ENCODE results near the gene GRM1.

Gene GRM1

DNA sequence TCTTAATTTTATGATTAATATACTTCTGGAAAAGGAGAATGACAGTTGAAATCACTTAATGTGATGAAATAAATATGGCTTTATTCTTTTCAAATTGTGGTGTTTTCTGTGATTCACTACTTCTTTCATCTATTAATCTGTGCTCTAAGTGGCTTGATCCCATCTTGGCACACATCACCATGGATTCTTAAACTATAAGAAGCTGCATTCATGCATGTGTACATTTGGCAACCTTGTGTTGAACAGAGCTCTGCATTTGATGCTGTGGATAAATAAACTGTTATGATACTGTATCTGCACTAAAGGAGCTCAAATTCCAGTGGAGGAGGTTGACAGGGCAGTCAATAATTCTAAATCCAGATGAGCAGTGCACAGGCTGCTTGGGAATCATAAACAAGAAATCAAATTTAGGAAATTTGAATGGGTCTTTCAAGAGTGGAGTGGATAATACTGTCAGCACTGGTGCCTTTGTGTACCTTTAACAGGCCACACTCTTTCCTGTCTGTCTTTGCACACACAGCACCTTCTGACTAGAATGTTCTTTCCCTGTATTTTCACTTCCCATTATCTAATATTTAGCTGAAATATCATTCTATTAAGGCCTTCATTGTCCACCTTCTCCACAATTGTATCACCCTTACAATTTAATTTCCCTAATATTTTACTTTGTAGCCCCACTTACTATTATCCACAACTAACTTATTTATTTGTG lies 252.9 kb downstream of the GRM1 start:
- H3K27ac Mint-ChIP-seq: no peak overlapping the region
- no peaks in the 10 kb centered on the region for H3K27me3 Mint-ChIP-seq
- no peak overlapping the region for H3K4me3 Mint-ChIP-seq
- ATAC-seq (replicated peaks): no peak
- H3K4me1 Mint-ChIP-seq (ENCODE audit: low read depth in 2 of 2): no peaks in the 10 kb centered on the region
- H3K9me3 Mint-ChIP-seq: peaks cover 0 to 4% of the 10 kb centered on the region in 2 donors
- DNase-seq: no peak
- H3K36me3 Mint-ChIP-seq (ENCODE audit: insufficient read depth): no peaks in the 10 kb centered on the region

DNA sequence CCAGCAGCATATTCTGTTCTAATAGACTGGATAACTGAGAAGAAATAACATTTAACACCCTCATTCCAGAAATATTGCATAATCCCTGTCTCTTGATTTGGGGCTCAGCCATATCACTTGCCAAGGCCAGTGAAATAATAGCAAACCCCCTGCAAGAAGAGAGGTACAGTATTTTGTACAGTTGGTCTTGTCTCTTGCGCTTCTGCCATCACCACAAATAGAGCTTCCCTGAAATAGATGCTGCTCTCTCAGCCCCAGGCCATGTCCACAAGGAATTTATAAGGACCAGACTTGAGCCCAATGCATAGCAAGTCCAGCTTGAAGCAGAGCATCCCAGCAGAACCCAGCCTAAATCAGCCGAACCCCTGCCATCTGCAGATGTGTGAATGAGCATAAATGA lies 254.0 kb downstream of the GRM1 start:
- H3K9me3 Mint-ChIP-seq: peaks cover 0 to 6% of the 10 kb centered on the region in 2 donors
- no peak overlapping the region for H3K4me3 Mint-ChIP-seq
- no peaks in the 10 kb centered on the region for H3K4me1 Mint-ChIP-seq (ENCODE audit: low read depth in 2 of 2)
- no peak for ATAC-seq (replicated peaks)
- no peak overlapping the region for H3K27ac Mint-ChIP-seq
- H3K27me3 Mint-ChIP-seq: no peaks in the 10 kb centered on the region
- DNase-seq: no peak
- no peaks in the 10 kb centered on the region for H3K36me3 Mint-ChIP-seq (ENCODE audit: insufficient read depth)

DNA sequence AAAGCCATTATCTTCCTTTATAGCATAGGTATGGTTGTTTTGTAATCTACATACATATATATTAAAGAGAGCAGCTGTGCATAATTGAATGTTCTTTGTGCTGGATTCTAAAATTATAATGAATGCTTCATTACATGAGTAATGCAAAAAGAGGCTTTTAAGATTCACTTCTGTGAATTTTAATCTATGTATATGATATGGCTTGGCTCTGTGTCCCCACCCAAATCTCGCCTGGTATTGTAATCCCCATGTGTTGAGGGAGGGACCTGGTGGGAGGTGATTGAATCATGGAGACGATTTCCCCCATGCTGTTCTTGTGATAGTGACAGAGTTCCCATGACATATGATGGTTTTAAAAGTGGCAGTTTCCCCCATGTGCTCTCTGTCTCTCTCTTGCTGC lies 255.4 kb downstream of the GRM1 start:
- H3K4me3 Mint-ChIP-seq: no peak overlapping the region
- H3K27ac Mint-ChIP-seq: no peak overlapping the region
- no peaks in the 10 kb centered on the region for H3K36me3 Mint-ChIP-seq (ENCODE audit: insufficient read depth)
- no peaks in the 10 kb centered on the region for H3K4me1 Mint-ChIP-seq (ENCODE audit: low read depth in 2 of 2)
- H3K27me3 Mint-ChIP-seq: no peaks in the 10 kb centered on the region
- DNase-seq (no peak), ATAC-seq (replicated peaks) (no peak)
- peaks cover 0 to 8% of the 10 kb centered on the region in 2 donors for H3K9me3 Mint-ChIP-seq

DNA sequence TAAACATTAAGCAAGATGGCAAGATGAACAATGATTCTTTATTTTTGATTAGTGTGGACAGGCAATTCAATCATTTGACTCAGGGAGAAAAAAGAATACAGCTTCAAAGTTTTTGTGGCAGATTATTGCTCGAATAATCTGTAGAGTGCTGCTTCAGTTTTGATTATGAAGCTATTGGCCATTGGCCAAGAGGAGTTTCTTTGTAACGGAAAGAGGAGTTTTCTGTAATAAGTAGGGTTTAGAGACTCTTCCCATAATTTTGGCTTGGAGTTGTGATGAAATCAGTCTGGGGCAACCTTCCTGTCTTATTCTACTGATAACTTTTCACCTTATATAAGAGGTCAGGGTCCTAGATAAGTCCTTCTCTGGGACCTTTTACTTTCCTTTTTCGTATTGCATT lies 258.1 kb downstream of the GRM1 start:
- no peaks in the 10 kb centered on the region for H3K27me3 Mint-ChIP-seq
- no peak for DNase-seq
- no peaks in the 10 kb centered on the region for H3K4me1 Mint-ChIP-seq (ENCODE audit: low read depth in 2 of 2)
- no peak overlapping the region for H3K27ac Mint-ChIP-seq
- H3K9me3 Mint-ChIP-seq: peaks cover 0 to 8% of the 10 kb centered on the region in 2 donors
- no peaks in the 10 kb centered on the region for H3K36me3 Mint-ChIP-seq (ENCODE audit: insufficient read depth)
- no peak overlapping the region for H3K4me3 Mint-ChIP-seq
- ATAC-seq (replicated peaks): no peak

DNA sequence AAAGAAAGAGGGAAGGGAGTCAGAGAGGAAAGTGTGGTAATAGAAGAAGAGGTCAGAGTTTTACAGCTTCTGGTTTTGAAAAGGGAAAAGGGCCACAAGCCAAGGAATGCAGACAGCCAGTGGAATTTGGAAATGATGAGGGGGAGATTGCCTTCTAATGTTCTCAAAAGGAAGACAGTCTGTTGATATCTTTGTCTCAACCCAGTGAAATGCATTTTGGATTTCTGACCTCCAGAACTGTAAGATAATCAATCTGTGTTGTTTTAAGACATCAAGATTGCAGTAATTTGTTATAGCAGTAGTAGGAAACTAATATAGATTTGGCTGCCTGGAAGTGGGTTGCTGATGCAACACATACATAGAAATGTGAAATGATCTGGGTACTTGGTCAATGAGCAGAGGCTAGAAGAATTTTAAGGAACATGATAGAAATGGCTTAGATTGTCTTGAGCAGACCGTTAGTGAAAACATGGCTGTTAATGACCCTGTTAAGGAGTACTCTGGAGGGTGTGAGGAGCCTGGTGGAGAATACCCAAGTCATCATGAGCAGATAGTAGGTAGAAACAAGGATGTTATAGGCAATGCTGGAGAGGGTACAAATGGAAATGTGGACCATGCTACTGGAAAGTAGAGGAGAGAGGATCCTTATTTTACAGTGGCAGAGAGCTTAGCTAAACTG lies 259.0 kb downstream of the GRM1 start:
- H3K27me3 Mint-ChIP-seq: no peaks in the 10 kb centered on the region
- H3K4me3 Mint-ChIP-seq: no peak overlapping the region
- DNase-seq: no peak
- peaks cover 0 to 8% of the 10 kb centered on the region in 2 donors for H3K9me3 Mint-ChIP-seq
- ATAC-seq (replicated peaks): no peak
- H3K27ac Mint-ChIP-seq: no peak overlapping the region
- no peaks in the 10 kb centered on the region for H3K36me3 Mint-ChIP-seq (ENCODE audit: insufficient read depth)
- no peaks in the 10 kb centered on the region for H3K4me1 Mint-ChIP-seq (ENCODE audit: low read depth in 2 of 2)

DNA sequence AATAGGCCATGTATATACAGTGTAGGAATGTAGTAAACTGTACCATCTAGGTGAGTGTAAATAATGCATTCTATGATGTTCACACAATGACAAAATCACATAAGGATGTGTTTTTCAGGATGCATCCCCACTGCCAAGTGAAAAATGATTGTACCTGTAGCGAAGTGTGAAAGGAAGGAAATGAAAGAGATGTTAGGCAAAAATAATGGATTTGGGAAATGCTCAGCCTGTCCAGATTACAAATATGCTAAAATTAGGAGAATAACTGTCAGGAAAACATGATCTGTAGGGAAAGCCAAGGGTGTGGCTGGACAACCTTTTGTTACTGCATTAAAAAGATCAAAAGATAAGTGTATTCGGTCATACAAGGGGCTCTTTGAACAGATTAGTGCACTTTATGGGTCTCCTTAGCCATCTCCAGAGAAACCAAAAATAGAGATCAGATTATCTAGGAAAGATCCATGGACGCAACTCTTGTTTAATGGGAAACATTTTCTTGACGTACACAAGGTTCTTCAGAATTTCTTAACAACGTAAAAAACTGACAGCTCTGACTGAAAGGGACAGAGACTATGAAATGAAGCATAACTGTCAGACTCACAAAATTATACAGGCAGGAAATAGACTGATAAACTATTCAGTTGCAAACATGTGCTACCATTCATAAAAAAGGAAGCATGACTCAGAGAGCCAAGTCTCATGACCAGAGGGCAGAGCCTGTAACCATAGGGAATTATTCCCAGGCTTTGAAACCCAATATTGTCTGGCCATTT lies 261.1 kb downstream of the GRM1 start:
- Mint-ChIP-seq H3K9me3 (peaks cover 0 to 6% of the 10 kb centered on the region in 2 donors), H3K4me3 (no peak overlapping the region), H3K27ac (no peak overlapping the region), H3K4me1 (ENCODE audit: low read depth in 2 of 2) (no peaks in the 10 kb centered on the region), H3K27me3 (no peaks in the 10 kb centered on the region), H3K36me3 (ENCODE audit: insufficient read depth) (no peaks in the 10 kb centered on the region)
- no peak for DNase-seq
- ATAC-seq (replicated peaks): no peak

DNA sequence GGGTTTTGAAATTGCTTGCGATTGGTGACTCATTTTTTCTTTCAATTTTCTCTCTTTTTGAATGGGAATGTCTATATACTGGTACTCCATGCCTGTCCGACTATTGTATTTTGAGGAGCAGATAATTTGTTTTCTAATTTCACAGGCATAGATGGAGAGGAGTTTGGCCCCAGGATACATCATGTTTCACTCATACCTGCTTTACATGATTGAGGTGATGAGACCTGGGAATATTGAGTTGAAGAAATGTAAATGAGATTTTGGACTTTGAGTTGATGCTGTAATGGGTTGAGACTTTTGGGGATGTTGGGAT lies 261.7 kb downstream of the GRM1 start:
- Mint-ChIP-seq H3K4me1 (ENCODE audit: low read depth in 2 of 2) (no peaks in the 10 kb centered on the region), H3K4me3 (no peak overlapping the region), H3K36me3 (ENCODE audit: insufficient read depth) (no peaks in the 10 kb centered on the region), H3K27me3 (no peaks in the 10 kb centered on the region), H3K9me3 (peaks cover 0 to 4% of the 10 kb centered on the region in 2 donors), H3K27ac (no peak overlapping the region)
- ATAC-seq (replicated peaks) (no peak), DNase-seq (no peak)

DNA sequence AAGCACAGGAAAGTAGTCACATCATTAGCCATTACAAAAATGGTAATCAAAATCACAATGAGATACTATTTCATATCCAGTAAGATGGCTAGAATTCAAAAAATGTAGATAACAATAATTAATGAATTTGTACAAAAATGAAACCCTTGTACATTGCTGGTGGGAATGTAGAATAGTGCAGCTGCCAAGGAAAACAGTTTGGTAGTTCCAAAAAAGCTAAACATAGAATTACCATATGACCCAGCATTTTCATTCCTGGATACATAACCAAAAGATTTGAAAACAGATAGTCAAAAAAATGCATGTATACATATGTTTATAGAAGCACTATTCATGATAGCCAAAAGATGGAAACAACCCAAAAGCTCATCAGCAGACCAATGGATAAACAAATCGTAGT lies 263.6 kb downstream of the GRM1 start:
- ATAC-seq (replicated peaks) (no peak), DNase-seq (no peak)
- Mint-ChIP-seq H3K4me3 (no peak overlapping the region), H3K4me1 (ENCODE audit: low read depth in 2 of 2) (no peaks in the 10 kb centered on the region), H3K27me3 (no peaks in the 10 kb centered on the region), H3K36me3 (ENCODE audit: insufficient read depth) (no peaks in the 10 kb centered on the region), H3K9me3 (peaks cover 0 to 3% of the 10 kb centered on the region in 2 donors), H3K27ac (no peak overlapping the region)

DNA sequence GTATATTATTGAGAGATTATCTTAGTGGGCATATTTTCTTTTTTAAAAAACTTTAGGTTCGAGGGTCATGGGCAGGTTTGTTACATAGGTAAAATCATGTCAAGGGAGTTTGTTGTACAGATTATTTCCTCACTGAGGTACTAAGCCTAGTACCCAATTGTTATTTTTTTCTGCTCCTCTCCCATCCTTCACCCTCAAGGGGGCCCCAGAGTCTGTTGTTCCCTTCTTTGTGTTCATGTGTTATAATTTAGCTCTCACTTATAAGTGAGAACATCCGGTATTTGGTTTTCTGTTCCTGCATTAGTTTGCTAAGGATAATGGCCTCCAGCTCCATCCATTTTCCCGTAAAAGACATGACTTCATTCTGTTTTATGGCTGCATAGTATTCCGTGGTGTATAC lies 266.8 kb downstream of the GRM1 start:
- Mint-ChIP-seq H3K36me3 (ENCODE audit: insufficient read depth) (peaks cover 3% of the 10 kb centered on the region), H3K27ac (no peak overlapping the region), H3K4me3 (no peak overlapping the region), H3K27me3 (no peaks in the 10 kb centered on the region), H3K4me1 (ENCODE audit: low read depth in 2 of 2) (no peaks in the 10 kb centered on the region), H3K9me3 (no peaks in the 10 kb centered on the region)
- ATAC-seq (replicated peaks) (no peak), DNase-seq (no peak)

DNA sequence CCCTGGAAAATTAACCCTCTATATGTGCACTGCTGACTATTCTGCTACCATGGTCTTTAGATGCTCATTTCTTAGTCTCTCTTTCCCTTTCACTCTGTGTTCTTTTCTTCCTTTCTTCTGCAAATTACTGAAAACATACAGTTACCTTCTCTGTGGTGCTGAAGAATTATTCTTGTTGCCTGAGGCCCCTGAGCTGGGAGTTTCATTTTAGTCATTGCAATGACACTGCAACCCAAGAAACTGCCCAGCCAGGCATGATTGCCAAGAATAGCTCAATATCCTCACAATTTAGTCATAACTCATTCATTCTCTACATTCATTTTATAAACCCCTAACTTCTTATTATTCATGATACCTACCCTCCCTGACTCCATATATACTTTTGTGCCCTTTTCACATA lies 269.0 kb downstream of the GRM1 start:
- DNase-seq (no peak), ATAC-seq (replicated peaks) (no peak)
- peaks cover 4% of the 10 kb centered on the region for H3K36me3 Mint-ChIP-seq (ENCODE audit: insufficient read depth)
- H3K9me3 Mint-ChIP-seq: peaks cover 0 to 5% of the 10 kb centered on the region in 2 donors
- no peak overlapping the region for H3K4me3 Mint-ChIP-seq
- no peaks in the 10 kb centered on the region for H3K4me1 Mint-ChIP-seq (ENCODE audit: low read depth in 2 of 2)
- H3K27ac Mint-ChIP-seq: no peak overlapping the region
- H3K27me3 Mint-ChIP-seq: no peaks in the 10 kb centered on the region

DNA sequence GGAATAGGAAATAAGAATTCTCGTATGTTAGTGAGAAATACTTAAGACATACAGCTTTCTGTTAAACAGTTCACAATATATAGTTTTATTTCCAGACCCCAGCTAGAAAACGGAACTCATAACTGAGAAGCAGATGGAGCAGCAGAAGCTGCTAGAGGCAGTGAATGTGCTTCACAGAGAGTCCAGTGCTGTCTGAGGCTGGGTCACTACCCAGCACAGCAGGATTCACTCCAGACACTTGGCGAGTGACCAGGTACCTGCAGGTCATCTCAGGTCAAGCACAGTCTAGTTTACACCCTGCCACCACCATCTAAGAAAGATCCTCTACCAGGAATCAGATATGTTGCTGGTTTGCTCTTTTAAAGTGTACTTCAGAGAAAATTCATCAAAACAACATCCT lies 271.7 kb downstream of the GRM1 start:
- no peak for ATAC-seq (replicated peaks)
- no peak for DNase-seq
- Mint-ChIP-seq H3K36me3 (ENCODE audit: insufficient read depth) (peaks cover 4% of the 10 kb centered on the region), H3K27ac (no peak overlapping the region), H3K4me3 (no peak overlapping the region), H3K27me3 (no peaks in the 10 kb centered on the region), H3K4me1 (ENCODE audit: low read depth in 2 of 2) (no peaks in the 10 kb centered on the region), H3K9me3 (peaks cover 0 to 5% of the 10 kb centered on the region in 2 donors)

DNA sequence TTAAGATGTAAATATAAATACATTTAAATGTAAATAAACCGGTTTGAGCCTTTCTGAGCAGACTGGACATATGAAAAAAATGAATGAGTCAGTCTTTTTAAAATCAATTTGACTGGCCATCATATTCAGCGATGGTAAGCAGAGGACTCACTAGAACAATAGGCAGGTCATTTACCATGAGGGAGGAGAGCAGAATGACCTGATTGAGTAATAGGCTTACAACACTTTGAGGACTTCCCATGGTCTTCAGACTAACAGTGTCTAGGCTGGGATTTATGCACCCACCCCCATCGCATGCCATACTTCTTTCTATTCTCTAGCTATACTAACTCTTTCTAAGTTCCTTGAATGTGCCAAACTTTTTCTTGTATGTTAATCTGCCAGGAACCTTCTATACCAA lies 272.9 kb downstream of the GRM1 start:
- Mint-ChIP-seq H3K4me1 (ENCODE audit: low read depth in 2 of 2) (no peaks in the 10 kb centered on the region), H3K4me3 (no peak overlapping the region), H3K36me3 (ENCODE audit: insufficient read depth) (peaks cover 4% of the 10 kb centered on the region), H3K9me3 (peaks cover 0 to 5% of the 10 kb centered on the region in 2 donors), H3K27ac (no peak overlapping the region), H3K27me3 (no peaks in the 10 kb centered on the region)
- ATAC-seq (replicated peaks): no peak
- no peak for DNase-seq

DNA sequence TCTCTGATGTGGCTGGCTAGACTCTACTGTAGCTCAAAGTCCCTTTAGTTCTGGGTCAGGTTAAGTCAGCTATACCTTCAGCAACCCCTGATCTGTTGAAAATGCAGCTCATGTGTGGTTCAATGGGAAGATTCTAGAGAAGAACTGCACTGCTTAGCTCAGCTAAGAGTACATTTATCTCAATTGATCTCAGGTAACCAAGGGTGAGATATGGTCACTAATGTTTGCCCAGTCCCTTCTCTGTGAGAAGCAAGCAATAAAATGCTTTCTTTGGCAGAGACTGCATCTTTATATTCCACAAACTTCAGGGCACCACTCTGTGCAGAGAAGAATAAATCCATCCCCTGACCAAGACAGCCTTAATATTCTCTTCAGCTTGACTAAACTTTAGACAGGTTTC lies 274.1 kb downstream of the GRM1 start:
- no peak for ATAC-seq (replicated peaks)
- Mint-ChIP-seq H3K27ac (no peak overlapping the region), H3K36me3 (ENCODE audit: insufficient read depth) (peaks cover 4% of the 10 kb centered on the region), H3K4me3 (no peak overlapping the region), H3K9me3 (peaks cover 0 to 5% of the 10 kb centered on the region in 2 donors), H3K4me1 (ENCODE audit: low read depth in 2 of 2) (no peaks in the 10 kb centered on the region), H3K27me3 (no peaks in the 10 kb centered on the region)
- DNase-seq: no peak

DNA sequence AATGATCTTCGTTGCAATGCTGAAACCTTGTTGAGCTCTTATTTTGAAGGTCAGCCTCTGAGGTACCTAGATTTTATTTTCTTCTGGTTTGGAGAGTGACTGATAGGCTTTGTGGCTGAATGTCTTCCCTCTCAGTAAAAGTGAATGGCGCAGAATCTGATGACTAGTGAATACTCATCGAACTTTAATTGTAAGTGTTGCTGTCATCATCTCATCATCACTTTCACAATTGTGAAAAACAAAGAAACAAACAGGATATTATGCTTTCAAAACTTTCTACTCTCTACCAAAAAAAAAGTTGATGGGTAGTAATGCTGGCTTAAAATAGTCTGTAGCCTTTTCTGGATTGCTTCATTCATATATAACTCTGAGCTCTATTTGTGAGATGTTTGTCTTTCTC lies 275.3 kb downstream of the GRM1 start:
- no peaks in the 10 kb centered on the region for H3K27me3 Mint-ChIP-seq
- ATAC-seq (replicated peaks) (no peak), DNase-seq (no peak)
- H3K4me3 Mint-ChIP-seq: no peak overlapping the region
- no peaks in the 10 kb centered on the region for H3K4me1 Mint-ChIP-seq (ENCODE audit: low read depth in 2 of 2)
- H3K9me3 Mint-ChIP-seq: peaks cover 0 to 5% of the 10 kb centered on the region in 2 donors
- no peak overlapping the region for H3K27ac Mint-ChIP-seq
- H3K36me3 Mint-ChIP-seq (ENCODE audit: insufficient read depth): peaks cover 4% of the 10 kb centered on the region
